ENCODE data around the gene TRIM47. TPM values are rescaled to one million over a fixed set of nuclear protein-coding genes. Genes with fewer than 3 reads are reported as not detected.

TRIM47 gene
- total and polyA plus RNA-seq, 4 donors: 6.9 to 18.5 (median 13.8) TPM

DNA sequence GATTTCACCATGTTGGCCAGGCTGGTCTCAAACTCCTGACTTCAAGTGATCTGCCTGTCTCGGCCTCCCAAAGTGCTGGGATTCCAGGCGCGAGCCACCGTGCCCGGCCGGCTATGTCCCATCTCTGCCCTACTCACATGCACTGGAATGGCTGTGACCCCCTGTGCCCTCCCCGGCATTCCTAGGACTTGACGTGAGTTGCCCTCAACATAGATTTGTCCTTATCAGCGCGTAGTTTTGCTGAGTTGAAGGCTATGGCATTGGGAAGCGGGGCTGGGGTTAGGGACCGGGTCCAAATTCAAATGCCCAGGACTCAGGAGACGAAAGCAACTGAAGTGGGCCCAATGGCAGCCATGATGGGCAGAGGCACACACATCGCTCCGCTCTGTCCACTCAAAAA lies 40.0 kb downstream of the TRIM47 start:
- TF ChIP-seq, protein P1, sequence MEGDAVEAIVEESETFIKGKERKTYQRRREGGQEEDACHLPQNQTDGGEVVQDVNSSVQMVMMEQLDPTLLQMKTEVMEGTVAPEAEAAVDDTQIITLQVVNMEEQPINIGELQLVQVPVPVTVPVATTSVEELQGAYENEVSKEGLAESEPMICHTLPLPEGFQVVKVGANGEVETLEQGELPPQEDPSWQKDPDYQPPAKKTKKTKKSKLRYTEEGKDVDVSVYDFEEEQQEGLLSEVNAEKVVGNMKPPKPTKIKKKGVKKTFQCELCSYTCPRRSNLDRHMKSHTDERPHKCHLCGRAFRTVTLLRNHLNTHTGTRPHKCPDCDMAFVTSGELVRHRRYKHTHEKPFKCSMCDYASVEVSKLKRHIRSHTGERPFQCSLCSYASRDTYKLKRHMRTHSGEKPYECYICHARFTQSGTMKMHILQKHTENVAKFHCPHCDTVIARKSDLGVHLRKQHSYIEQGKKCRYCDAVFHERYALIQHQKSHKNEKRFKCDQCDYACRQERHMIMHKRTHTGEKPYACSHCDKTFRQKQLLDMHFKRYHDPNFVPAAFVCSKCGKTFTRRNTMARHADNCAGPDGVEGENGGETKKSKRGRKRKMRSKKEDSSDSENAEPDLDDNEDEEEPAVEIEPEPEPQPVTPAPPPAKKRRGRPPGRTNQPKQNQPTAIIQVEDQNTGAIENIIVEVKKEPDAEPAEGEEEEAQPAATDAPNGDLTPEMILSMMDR (IDR thresholded peaks at IDR 0.05; ENCODE audit: low read depth, low read length, missing input control): no peak
- WGBS: 92% methylated on average over 15 of the region's 15 CpGs
- Histone ChIP-seq H3K27ac (ENCODE audit: low read depth in 1 of 2, low read length in 2 of 2) (no peak overlapping the region), H3K4me3 (ENCODE audit: low read depth in 1 of 3, low read length in 3 of 3) (no peak overlapping the region), H3K9ac (ENCODE audit: low read depth in 1 of 2, low read length in 2 of 2) (no peak overlapping the region), H3K36me3 (ENCODE audit: control insufficient read depth in 4 of 4, insufficient read depth in 3 of 4, low read depth in 1 of 4, low read length in 3 of 4) (peaks cover 9 to 41% (median 17%) of the 10 kb centered on the region in 4 donors), H3K27me3 (ENCODE audit: control insufficient read depth in 4 of 4, insufficient read depth in 4 of 4, low read length in 3 of 4) (no peaks in the 10 kb centered on the region), H3K9me3 (ENCODE audit: control insufficient read depth in 4 of 4, low read length in 3 of 4) (no peaks in the 10 kb centered on the region), H3K4me1 (ENCODE audit: control insufficient read depth in 4 of 4, insufficient read depth in 4 of 4, low read length in 3 of 4) (peaks cover 0 to 2% (median under 1%) of the 10 kb centered on the region in 4 donors)
- DNase-seq (ENCODE audit: low spot score): no peak

DNA sequence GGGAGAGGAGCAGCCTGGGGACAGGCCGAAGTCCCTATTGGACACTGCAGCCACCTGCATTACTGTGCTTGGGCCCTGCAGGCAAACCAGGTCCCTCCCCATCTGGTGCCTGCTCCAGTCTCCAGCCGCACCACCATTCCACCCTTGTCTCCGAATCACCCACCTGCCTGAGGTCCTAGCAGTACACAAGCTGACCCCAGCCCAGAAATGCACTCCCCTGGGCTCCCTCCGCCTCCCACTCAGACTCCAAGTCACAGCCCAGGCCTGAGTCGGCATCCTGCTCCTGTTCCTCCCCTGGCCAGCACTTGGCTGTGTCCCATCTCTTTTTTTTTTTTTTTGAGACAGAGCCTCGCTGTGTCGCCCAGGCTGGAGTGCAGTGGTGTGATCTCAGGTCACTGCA lies 40.5 kb downstream of the TRIM47 start:
- Histone ChIP-seq H3K9me3 (ENCODE audit: control insufficient read depth in 4 of 4, low read length in 3 of 4) (no peaks in the 10 kb centered on the region), H3K36me3 (ENCODE audit: control insufficient read depth in 4 of 4, insufficient read depth in 3 of 4, low read depth in 1 of 4, low read length in 3 of 4) (peaks cover 9 to 41% (median 17%) of the 10 kb centered on the region in 4 donors), H3K27me3 (ENCODE audit: control insufficient read depth in 4 of 4, insufficient read depth in 4 of 4, low read length in 3 of 4) (no peaks in the 10 kb centered on the region), H3K9ac (ENCODE audit: low read depth in 1 of 2, low read length in 2 of 2) (no peak overlapping the region), H3K4me3 (ENCODE audit: low read depth in 1 of 3, low read length in 3 of 3) (no peak overlapping the region), H3K27ac (ENCODE audit: low read depth in 1 of 2, low read length in 2 of 2) (no peak overlapping the region), H3K4me1 (ENCODE audit: control insufficient read depth in 4 of 4, insufficient read depth in 4 of 4, low read length in 3 of 4) (peaks cover 0 to 2% (median 0%) of the 10 kb centered on the region in 4 donors)
- TF ChIP-seq NR2F2 (IDR thresholded peaks at IDR 0.05): no peak
- TF ChIP-seq FOXA1 (IDR thresholded peaks at IDR 0.05): no peak
- no peak for TF ChIP-seq RXRA (IDR thresholded peaks at IDR 0.05)
- no peak for TF ChIP-seq JUND (IDR thresholded peaks at IDR 0.05)
- no peak for TF ChIP-seq SP1 (IDR thresholded peaks at IDR 0.05)
- no peak for TF ChIP-seq GABPA (IDR thresholded peaks at IDR 0.05 in 1 of 2, conservative IDR thresholded peaks at IDR 0.05 in 1 of 2)
- TF ChIP-seq YY1 (IDR thresholded peaks at IDR 0.05): no peak
- no peak for TF ChIP-seq HNF4A (conservative IDR thresholded peaks at IDR 0.05)
- TF ChIP-seq, protein P1 (IDR thresholded peaks at IDR 0.05; ENCODE audit: low read depth, low read length, missing input control): no peak
- TF ChIP-seq, protein P2, sequence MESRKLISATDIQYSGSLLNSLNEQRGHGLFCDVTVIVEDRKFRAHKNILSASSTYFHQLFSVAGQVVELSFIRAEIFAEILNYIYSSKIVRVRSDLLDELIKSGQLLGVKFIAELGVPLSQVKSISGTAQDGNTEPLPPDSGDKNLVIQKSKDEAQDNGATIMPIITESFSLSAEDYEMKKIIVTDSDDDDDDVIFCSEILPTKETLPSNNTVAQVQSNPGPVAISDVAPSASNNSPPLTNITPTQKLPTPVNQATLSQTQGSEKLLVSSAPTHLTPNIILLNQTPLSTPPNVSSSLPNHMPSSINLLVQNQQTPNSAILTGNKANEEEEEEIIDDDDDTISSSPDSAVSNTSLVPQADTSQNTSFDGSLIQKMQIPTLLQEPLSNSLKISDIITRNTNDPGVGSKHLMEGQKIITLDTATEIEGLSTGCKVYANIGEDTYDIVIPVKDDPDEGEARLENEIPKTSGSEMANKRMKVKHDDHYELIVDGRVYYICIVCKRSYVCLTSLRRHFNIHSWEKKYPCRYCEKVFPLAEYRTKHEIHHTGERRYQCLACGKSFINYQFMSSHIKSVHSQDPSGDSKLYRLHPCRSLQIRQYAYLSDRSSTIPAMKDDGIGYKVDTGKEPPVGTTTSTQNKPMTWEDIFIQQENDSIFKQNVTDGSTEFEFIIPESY (IDR thresholded peaks at IDR 0.05): no peak
- no peak for TF ChIP-seq FOXA2 (IDR thresholded peaks at IDR 0.05)
- no peak for TF ChIP-seq HNF4G (IDR thresholded peaks at IDR 0.05)
- TF ChIP-seq, protein P3, sequence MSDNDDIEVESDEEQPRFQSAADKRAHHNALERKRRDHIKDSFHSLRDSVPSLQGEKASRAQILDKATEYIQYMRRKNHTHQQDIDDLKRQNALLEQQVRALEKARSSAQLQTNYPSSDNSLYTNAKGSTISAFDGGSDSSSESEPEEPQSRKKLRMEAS (IDR thresholded peaks at IDR 0.05): no peak
- TF ChIP-seq, protein P4, sequence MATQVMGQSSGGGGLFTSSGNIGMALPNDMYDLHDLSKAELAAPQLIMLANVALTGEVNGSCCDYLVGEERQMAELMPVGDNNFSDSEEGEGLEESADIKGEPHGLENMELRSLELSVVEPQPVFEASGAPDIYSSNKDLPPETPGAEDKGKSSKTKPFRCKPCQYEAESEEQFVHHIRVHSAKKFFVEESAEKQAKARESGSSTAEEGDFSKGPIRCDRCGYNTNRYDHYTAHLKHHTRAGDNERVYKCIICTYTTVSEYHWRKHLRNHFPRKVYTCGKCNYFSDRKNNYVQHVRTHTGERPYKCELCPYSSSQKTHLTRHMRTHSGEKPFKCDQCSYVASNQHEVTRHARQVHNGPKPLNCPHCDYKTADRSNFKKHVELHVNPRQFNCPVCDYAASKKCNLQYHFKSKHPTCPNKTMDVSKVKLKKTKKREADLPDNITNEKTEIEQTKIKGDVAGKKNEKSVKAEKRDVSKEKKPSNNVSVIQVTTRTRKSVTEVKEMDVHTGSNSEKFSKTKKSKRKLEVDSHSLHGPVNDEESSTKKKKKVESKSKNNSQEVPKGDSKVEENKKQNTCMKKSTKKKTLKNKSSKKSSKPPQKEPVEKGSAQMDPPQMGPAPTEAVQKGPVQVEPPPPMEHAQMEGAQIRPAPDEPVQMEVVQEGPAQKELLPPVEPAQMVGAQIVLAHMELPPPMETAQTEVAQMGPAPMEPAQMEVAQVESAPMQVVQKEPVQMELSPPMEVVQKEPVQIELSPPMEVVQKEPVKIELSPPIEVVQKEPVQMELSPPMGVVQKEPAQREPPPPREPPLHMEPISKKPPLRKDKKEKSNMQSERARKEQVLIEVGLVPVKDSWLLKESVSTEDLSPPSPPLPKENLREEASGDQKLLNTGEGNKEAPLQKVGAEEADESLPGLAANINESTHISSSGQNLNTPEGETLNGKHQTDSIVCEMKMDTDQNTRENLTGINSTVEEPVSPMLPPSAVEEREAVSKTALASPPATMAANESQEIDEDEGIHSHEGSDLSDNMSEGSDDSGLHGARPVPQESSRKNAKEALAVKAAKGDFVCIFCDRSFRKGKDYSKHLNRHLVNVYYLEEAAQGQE (IDR thresholded peaks at IDR 0.05): no peak
- no peak for TF ChIP-seq RAD21 (IDR thresholded peaks at IDR 0.05)
- no peak for TF ChIP-seq TAF1 (conservative IDR thresholded peaks at IDR 0.05)
- no peak for TF ChIP-seq EGR1 (IDR thresholded peaks at IDR 0.05; ENCODE audit: low read depth in 2 of 2)
- TF ChIP-seq, protein P5, sequence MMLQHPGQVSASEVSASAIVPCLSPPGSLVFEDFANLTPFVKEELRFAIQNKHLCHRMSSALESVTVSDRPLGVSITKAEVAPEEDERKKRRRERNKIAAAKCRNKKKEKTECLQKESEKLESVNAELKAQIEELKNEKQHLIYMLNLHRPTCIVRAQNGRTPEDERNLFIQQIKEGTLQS (IDR thresholded peaks at IDR 0.05): no peak
- DNase-seq (ENCODE audit: low spot score): no peak
- WGBS: 86% methylated on average over 7 of the region's 7 CpGs
